GM12874 (cell line): Measurements from ENCODE around the gene TRPM3.

Source experiments
- TF ChIP-seq, protein P1 (sequence below): IDR thresholded peaks from 2 replicates; pipeline ENCODE4 v1.5.1; 2011; ENCODE audit warnings: low read depth, mild to moderate bottlenecking, control low read depth, low read length, moderate library complexity; ENCODE audit not compliant: insufficient read depth

Gene TRPM3

DNA sequence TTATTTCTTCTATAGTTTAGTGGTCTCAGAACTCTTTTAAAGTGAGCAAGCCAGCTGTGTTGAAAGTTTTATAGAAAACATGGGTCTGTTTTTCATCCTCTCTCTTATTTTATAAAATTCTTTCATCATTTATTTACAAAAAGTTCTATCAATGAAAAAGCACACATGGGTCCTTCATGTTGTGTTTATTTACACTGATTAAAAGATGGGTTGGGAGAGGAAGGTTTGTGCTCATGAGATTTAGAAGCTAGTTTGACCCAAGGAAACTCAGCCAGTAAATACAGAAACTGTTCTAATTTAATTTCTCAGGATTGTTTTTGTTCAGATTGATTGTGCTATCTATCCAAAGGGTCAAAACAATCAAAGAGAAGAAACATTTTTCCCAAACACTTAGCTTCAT is 528.2 kb downstream of the TRPM3 start:
- TF ChIP-seq, protein P1, sequence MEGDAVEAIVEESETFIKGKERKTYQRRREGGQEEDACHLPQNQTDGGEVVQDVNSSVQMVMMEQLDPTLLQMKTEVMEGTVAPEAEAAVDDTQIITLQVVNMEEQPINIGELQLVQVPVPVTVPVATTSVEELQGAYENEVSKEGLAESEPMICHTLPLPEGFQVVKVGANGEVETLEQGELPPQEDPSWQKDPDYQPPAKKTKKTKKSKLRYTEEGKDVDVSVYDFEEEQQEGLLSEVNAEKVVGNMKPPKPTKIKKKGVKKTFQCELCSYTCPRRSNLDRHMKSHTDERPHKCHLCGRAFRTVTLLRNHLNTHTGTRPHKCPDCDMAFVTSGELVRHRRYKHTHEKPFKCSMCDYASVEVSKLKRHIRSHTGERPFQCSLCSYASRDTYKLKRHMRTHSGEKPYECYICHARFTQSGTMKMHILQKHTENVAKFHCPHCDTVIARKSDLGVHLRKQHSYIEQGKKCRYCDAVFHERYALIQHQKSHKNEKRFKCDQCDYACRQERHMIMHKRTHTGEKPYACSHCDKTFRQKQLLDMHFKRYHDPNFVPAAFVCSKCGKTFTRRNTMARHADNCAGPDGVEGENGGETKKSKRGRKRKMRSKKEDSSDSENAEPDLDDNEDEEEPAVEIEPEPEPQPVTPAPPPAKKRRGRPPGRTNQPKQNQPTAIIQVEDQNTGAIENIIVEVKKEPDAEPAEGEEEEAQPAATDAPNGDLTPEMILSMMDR, result no peak

DNA sequence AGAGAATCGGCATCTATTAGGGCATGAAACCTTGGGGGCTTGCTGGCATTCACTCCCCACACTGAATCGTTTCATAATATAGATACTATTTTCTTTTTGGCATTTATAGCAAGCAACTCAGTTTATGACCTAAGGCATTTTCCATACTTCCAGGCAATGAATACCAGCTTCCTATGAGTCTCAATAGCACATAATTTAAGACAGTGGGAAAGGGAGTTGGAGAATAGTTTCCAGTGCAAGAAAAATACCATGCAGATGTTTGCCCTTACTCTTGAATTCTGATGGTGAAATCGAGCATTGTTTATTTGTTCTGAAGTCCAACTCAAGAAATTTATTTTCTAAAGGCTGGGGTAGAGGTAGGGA is 531.1 kb downstream of the TRPM3 start:
- TF ChIP-seq, protein P1, result no peak

DNA sequence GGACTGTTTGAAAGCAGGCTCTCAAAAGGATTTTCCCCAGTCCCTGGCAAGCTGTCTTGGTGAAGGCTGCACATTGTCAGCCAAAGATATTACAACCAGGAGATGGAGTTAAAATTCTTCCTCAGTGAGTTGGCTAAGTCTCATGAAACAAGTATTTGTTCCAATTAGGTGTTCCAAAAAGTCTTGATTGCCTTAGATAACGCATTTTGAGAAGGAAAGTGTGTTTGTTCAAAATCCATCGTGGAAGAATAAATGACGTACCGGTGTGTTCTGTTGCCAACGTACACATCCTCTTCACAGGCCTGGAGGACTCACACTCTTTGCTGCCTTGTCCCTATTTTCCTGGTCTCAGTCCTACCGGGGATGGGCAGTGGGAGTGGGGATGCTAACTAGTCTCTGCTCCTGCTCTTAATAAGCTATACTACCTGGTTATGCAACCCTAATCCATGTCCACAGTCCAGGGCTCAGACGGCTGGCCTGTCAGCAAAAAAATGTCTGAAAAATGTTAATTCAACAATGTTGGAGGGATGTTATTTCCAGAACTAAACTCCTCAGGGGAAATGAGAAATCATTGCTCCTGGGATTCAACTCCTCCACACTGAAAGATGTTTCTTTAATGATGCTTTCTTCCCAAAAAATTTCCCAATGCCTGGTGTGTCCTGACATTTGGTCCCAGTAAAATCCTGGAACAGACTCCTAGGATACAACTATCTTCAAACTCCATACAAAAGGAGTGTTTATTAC is 531.7 kb downstream of the TRPM3 start:
- TF ChIP-seq, protein P1, result no peak

DNA sequence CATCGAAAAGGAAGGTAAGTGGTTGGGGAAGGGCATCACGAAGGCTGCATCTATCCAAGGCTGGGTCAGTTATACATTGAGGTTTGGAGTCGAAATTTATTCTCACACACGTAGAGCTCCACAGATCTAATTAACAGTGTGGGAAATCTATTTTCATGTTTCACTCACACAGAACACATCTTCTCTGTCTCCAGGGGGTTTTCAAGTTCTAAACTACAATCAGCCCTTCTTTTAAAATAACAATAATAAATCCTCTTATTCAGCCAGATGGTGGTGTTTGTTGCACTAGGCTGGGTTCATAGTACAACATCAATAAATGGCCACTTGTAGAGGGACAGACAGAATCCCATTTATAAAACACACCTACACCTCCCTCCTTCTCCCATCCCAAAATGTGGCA is 532.4 kb downstream of the TRPM3 start:
- TF ChIP-seq, protein P1, result no peak

DNA sequence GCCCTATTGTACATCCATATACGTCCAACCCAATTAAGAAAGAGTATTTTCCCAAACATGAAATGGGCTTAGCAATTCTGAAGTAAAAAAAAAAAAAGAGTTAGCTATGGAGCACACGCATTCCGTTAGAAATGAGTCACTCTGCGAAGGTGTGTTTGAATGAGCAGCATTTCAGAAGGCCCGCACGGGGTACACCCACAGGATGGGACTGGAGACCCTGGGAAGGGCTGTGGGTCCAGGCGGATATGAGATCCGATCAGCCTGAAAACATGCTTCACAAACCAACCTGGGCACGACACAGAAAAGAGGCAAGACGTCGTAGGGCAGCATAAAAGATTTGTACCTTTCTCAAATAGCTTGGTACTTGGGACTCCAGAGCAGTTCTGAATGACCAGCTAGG is 533.0 kb downstream of the TRPM3 start:
- TF ChIP-seq, protein P1, result no peak

DNA sequence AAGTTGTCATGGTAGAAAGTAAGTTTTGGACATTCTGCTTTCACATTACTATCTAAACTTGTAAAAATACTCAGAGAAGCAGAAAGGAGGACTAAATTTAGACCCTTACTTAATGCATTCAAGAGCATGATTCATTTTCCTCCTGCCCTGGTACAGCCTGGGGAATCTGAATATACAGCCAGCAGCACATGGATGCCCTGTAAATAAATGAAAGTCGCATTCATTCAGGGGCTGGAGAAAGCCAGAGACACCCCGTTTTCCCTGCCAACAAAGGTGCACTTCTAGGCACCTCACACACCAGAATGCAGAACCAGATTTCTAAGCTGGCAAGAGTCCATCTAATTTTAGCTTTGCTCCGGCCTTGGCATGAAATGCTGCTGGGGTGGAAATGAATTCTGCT is 534.2 kb downstream of the TRPM3 start:
- TF ChIP-seq, protein P1, result no peak

DNA sequence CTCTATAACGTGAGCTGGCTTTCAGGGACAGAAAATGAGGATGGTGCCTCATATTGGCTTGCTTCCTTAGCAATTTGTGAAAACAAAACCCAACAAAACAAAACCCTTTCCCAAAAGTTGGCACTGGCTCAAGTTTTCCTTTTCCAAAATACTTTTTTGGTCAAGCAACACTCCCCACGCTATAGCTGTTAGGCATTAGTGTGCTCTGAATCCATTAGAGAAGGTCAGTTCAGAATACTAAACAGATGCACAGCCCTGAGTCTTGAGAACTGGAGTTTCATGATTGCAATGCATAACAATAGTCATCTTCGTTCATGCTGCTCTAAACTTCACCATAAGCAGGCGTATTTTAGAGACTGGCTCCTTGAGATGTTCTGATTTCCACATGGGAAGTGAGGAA is 534.9 kb downstream of the TRPM3 start:
- TF ChIP-seq, protein P1, result no peak
